C4-2B (cell line): Measurements from ENCODE around the gene SNRNP200.

Experiments used
- ZFX ChIP-seq: fragments of 450-650 bp; IDR thresholded peaks from 2 replicates; pipeline ENCODE4 v1.6.1; 2017
- TF ChIP-seq, protein P1 (sequence below): fragments of 450-650 bp; conservative IDR thresholded peaks from 2 replicates; pipeline ENCODE4 v1.5.1; 2017; ENCODE audit warnings: mild to moderate bottlenecking

GRCh38 chr2:96258166-96259022 is 47.0 kb downstream of the SNRNP200 start:
- TF ChIP-seq, protein P1, sequence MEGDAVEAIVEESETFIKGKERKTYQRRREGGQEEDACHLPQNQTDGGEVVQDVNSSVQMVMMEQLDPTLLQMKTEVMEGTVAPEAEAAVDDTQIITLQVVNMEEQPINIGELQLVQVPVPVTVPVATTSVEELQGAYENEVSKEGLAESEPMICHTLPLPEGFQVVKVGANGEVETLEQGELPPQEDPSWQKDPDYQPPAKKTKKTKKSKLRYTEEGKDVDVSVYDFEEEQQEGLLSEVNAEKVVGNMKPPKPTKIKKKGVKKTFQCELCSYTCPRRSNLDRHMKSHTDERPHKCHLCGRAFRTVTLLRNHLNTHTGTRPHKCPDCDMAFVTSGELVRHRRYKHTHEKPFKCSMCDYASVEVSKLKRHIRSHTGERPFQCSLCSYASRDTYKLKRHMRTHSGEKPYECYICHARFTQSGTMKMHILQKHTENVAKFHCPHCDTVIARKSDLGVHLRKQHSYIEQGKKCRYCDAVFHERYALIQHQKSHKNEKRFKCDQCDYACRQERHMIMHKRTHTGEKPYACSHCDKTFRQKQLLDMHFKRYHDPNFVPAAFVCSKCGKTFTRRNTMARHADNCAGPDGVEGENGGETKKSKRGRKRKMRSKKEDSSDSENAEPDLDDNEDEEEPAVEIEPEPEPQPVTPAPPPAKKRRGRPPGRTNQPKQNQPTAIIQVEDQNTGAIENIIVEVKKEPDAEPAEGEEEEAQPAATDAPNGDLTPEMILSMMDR, result no peak
- no peak for TF ChIP-seq ZFX
